ENCODE results near the gene CEP89. TPM values are rescaled to one million over a fixed set of nuclear protein-coding genes. Genes with fewer than 3 reads are reported as not detected.

The CEP89 gene
- total and polyA plus RNA-seq, 2 of the 4 experiments (the other 2 are of a cell fraction), result 7.2 to 17.4 TPM

- Histone ChIP-seq H3K9me1 (ENCODE audit: insufficient read depth, low read length) (no peaks in the 10 kb centered on the region), H3K56ac (ENCODE audit: extremely low read depth, insufficient read depth, low read length) (no peak overlapping the region), H3K79me1 (ENCODE audit: low read depth in 1 of 2, low read length in 2 of 2) (no peaks in the 10 kb centered on the region), H2AK9ac (replicated peaks; ENCODE audit: low read depth, low read length, poor library complexity) (no peak overlapping the region), H3K27me3 (ENCODE audit: control insufficient read depth, insufficient read depth, low read length) (no peaks in the 10 kb centered on the region), H2BK20ac (ENCODE audit: low read depth, low read length) (no peak overlapping the region), H4K20me1 (ENCODE audit: insufficient read depth, low read length) (no peaks in the 10 kb centered on the region), H2BK5ac (ENCODE audit: low read depth, low read length, poor library complexity, severe bottlenecking) (no peak overlapping the region), H3K4me2 (ENCODE audit: low read depth, low read length) (no peak overlapping the region), H3K36me3 (ENCODE audit: control insufficient read depth, insufficient read depth, low read length) (no peaks in the 10 kb centered on the region), H3K27ac (ENCODE audit: insufficient read depth, low read length) (no peak overlapping the region), H3K4ac (ENCODE audit: low read depth, low read length) (no peak overlapping the region), H2AK5ac (ENCODE audit: low read depth, low read length) (no peak overlapping the region), H4K8ac (ENCODE audit: low read depth in 2 of 2, low read length in 2 of 2) (no peak overlapping the region), H2AFZ (replicated peaks; ENCODE audit: low read length, poor library complexity) (no peak overlapping the region), H3K14ac (replicated peaks; ENCODE audit: low read depth, low read length) (no peak overlapping the region), H3K18ac (ENCODE audit: low read depth, low read length) (no peak overlapping the region), H4K5ac (ENCODE audit: low read depth, low read length) (no peak overlapping the region), H3K9me3 (ENCODE audit: control insufficient read depth, insufficient read depth, low read length) (no peaks in the 10 kb centered on the region), H2BK120ac (ENCODE audit: low read depth, low read length) (no peak overlapping the region), H2BK15ac (ENCODE audit: low read depth, low read length) (no peak overlapping the region), H3K23ac (ENCODE audit: low read depth, low read length) (no peak overlapping the region), H3K9ac (ENCODE audit: low read depth, low read length) (no peak overlapping the region), H4K91ac (ENCODE audit: insufficient read depth, low read depth, low read length) (no peak overlapping the region), H3K4me3 (ENCODE audit: insufficient read depth, low read depth, low read length) (no peak overlapping the region), H3K4me1 (ENCODE audit: control insufficient read depth, insufficient read depth, low read length) (no peaks in the 10 kb centered on the region)
- intact Hi-C loops (cut with micrococcal nuclease) (no loop called here), dilution Hi-C loops (cut with HindIII; ENCODE audit: low sequenced_read_pairs, unreplicated experiment) (no loop called here), in situ Hi-C loops (cut with MboI; ENCODE audit: low sequenced_read_pairs) (no loop called here)
- ChIA-PET POLR2A (ENCODE audit: unreplicated experiment) (no interaction called here), CTCF (no interaction called here)
- no peak for DNase-seq
- WGBS, 2 experiments (ENCODE audit: extremely low coverage in 2 of 2, insufficient read length in 1 of 2), result 54% methylated on average over 18 of the region's 35 CpGs; no CpG with 5 or more reads in 1 of the 2 experiments
- TF ChIP-seq MAZ (IDR thresholded peaks at IDR 0.05; ENCODE audit: borderline replicate concordance, low read depth, low read length), result no peak
- no peak for TF ChIP-seq CHD1 (IDR thresholded peaks at IDR 0.05; ENCODE audit: low read depth, low read length)
- TF ChIP-seq SMC3 (IDR thresholded peaks at IDR 0.05; ENCODE audit: low read depth, low read length), result no peak
- TF ChIP-seq MXI1 (IDR thresholded peaks at IDR 0.05; ENCODE audit: borderline replicate concordance, low read depth, low read length), result no peak
- no peak for ATAC-seq (ENCODE audit: low read depth)
- no TSS peak for BruUV-seq (replicated peaks)
These were observed 107.3 kb downstream of the CEP89 start for GRCh38 chr19:32864318-32865007.

Measured in IMR-90 (cell line).